SK-N-SH treated with all-trans-retinoic acid at 6 μM for 48 hours (cell line): ENCODE results near the gene SRRT.
"Not testable (repeated sequence)": the region's sequence is repeated elsewhere in the genome, so short reads cannot be mapped to it uniquely, and the experiment has no call there.

Experiments used
- RARB ChIP-seq: fragments of 250-450 bp; sonication (Bioruptor Pico); IDR thresholded peaks from 2 replicates; pipeline ENCODE4 v1.8.0; 2021; ENCODE audit warnings: mild to moderate bottlenecking, moderate library complexity
- ZNF565 ChIP-seq: fragments of 450-650 bp; formaldehyde crosslinking; conservative IDR thresholded peaks from 2 replicates; pipeline ENCODE4 v1.5.0; 2020; ENCODE audit warnings: low read depth, mild to moderate bottlenecking, moderate library complexity
- TF ChIP-seq, protein P1 (sequence below): fragments of 250-450 bp; sonication (Bioruptor Pico); IDR thresholded peaks from 2 replicates; pipeline ENCODE4 v1.8.0; 2020; ENCODE audit warnings: mild to moderate bottlenecking, moderate library complexity, borderline replicate concordance
- TF ChIP-seq, protein P2 (sequence below): fragments of 250-450 bp; sonication (Bioruptor Pico); IDR thresholded peaks from 2 replicates; pipeline ENCODE4 v1.5.0; 2020; ENCODE audit warnings: mild to moderate bottlenecking, moderate library complexity

DNA sequence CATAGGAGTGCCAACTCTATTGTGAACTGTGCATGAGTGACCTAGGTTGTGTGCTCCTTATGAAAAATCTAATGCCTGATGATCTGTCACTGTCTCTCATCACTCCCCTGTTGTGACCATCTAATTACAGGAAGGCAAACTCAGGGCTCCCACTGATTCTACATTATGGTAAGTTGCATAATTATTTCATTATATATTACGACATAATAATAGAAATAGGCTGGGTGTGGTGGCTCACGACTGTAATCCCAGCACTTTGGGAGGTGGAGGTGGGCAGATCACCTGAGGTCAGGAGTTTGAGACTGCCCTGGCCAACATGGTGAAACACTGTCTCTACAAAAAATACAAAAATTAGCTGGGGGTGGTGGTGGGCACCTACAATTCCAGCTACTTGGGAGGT is 60.5 kb downstream of the SRRT start:
- TF ChIP-seq, protein P1, sequence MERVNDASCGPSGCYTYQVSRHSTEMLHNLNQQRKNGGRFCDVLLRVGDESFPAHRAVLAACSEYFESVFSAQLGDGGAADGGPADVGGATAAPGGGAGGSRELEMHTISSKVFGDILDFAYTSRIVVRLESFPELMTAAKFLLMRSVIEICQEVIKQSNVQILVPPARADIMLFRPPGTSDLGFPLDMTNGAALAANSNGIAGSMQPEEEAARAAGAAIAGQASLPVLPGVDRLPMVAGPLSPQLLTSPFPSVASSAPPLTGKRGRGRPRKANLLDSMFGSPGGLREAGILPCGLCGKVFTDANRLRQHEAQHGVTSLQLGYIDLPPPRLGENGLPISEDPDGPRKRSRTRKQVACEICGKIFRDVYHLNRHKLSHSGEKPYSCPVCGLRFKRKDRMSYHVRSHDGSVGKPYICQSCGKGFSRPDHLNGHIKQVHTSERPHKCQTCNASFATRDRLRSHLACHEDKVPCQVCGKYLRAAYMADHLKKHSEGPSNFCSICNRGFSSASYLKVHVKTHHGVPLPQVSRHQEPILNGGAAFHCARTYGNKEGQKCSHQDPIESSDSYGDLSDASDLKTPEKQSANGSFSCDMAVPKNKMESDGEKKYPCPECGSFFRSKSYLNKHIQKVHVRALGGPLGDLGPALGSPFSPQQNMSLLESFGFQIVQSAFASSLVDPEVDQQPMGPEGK (CRISPR knock-in tag) = not testable (repeated sequence)
- TF ChIP-seq, protein P2, sequence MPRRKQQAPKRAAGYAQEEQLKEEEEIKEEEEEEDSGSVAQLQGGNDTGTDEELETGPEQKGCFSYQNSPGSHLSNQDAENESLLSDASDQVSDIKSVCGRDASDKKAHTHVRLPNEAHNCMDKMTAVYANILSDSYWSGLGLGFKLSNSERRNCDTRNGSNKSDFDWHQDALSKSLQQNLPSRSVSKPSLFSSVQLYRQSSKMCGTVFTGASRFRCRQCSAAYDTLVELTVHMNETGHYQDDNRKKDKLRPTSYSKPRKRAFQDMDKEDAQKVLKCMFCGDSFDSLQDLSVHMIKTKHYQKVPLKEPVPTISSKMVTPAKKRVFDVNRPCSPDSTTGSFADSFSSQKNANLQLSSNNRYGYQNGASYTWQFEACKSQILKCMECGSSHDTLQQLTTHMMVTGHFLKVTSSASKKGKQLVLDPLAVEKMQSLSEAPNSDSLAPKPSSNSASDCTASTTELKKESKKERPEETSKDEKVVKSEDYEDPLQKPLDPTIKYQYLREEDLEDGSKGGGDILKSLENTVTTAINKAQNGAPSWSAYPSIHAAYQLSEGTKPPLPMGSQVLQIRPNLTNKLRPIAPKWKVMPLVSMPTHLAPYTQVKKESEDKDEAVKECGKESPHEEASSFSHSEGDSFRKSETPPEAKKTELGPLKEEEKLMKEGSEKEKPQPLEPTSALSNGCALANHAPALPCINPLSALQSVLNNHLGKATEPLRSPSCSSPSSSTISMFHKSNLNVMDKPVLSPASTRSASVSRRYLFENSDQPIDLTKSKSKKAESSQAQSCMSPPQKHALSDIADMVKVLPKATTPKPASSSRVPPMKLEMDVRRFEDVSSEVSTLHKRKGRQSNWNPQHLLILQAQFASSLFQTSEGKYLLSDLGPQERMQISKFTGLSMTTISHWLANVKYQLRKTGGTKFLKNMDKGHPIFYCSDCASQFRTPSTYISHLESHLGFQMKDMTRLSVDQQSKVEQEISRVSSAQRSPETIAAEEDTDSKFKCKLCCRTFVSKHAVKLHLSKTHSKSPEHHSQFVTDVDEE (CRISPR knock-in tag) = not testable (repeated sequence)
- not testable (repeated sequence) for TF ChIP-seq ZNF565, RARB (CRISPR knock-in tag)
